HEK293 (cell line): ENCODE results near the gene DNMBP.
A peak's percentile ranks its signal among the peaks of the same experiment; 100 is the strongest.

Experiments
- CTCF ChIA-PET: fragments of 350-600 bp; formaldehyde crosslinking; extraction: SDS; loops from one replicate; lab custom pipeline; 2021; ENCODE audit warnings: antibody characterized with exemption; lab: Yijun Ruan, JAX
- POLR2A ChIA-PET: fragments of 300-600 bp; formaldehyde crosslinking; extraction: SDS; loops from one replicate; lab custom pipeline; 2020; ENCODE audit warnings: antibody characterized with exemption, inconsistent platforms; lab: Yijun Ruan, JAX
- H3K27ac ChIP-seq: fragments of 200-500 bp; sonication (Bioruptor generic); 2 replicates; pipeline ENCODE4 v1.5.1; 2014; ENCODE audit warnings: low read depth, low read length, control low read depth, inconsistent platforms; ENCODE audit errors: extremely low read depth
- H3K36me3 ChIP-seq, 2 experiments: fragments of 200-500 bp in 1 of 2; sonication (Bioruptor generic) in 1 of 2; 1 replicate in 1 of 2; 2 replicates in 1 of 2; pipeline ENCODE4 v1.5.1; 2014 to 2017; ENCODE audit warnings: inconsistent platforms in 2 of 2, low read length in 2 of 2; ENCODE audit not compliant: control insufficient read depth in 2 of 2, insufficient read depth in 1 of 2
- H3K4me1 ChIP-seq: fragments of 200-500 bp; sonication (Bioruptor generic); 2 replicates; pipeline ENCODE4 v1.5.1; 2014; ENCODE audit warnings: mild to moderate bottlenecking, low read length, inconsistent platforms; ENCODE audit not compliant: control insufficient read depth, insufficient read depth
- H3K4me3 ChIP-seq: 2 replicates; pipeline ENCODE4 v1.5.1; 2011; ENCODE audit warnings: low read depth, mild to moderate bottlenecking, control low read depth, low read length, moderate library complexity
- H3K9me3 ChIP-seq: fragments of 200-500 bp; sonication (Bioruptor generic); 2 replicates; pipeline ENCODE4 v1.5.1; 2014; ENCODE audit warnings: low read depth, low read length, inconsistent platforms; ENCODE audit not compliant: control insufficient read depth, insufficient read depth
- FEZF1 ChIP-seq: fragments of 450-650 bp; formaldehyde crosslinking; IDR thresholded peaks from 2 replicates; pipeline ENCODE4 v1.5.1; 2016; ENCODE audit warnings: missing biosample characterization, missing genetic modification characterization
- KLF9 ChIP-seq: fragments of 450-650 bp; formaldehyde crosslinking; IDR thresholded peaks from 2 replicates; pipeline ENCODE4 v1.5.1; 2016; ENCODE audit warnings: missing biosample characterization, missing genetic modification characterization, low read depth
- ZIC2 ChIP-seq: fragments of 450-650 bp; formaldehyde crosslinking; IDR thresholded peaks from 2 replicates; pipeline ENCODE4 v1.5.1; 2016; ENCODE audit warnings: missing biosample characterization, missing genetic modification characterization
- ZNF146 ChIP-seq: fragments of 450-650 bp; formaldehyde crosslinking; IDR thresholded peaks from 2 replicates; pipeline ENCODE4 v1.5.1; 2016; ENCODE audit warnings: missing biosample characterization, missing genetic modification characterization
- ZNF202 ChIP-seq: fragments of 450-650 bp; formaldehyde crosslinking; IDR thresholded peaks from 2 replicates; pipeline ENCODE4 v1.5.1; 2016; ENCODE audit warnings: missing biosample characterization, missing genetic modification characterization, borderline replicate concordance
- ZNF248 ChIP-seq: fragments of 450-650 bp; formaldehyde crosslinking; IDR thresholded peaks from 2 replicates; pipeline ENCODE4 v1.5.1; 2017; ENCODE audit warnings: missing biosample characterization, missing genetic modification characterization
- ZNF501 ChIP-seq: fragments of 450-650 bp; formaldehyde crosslinking; IDR thresholded peaks from 2 replicates; pipeline ENCODE4 v1.5.1; 2016; ENCODE audit warnings: missing biosample characterization, missing genetic modification characterization
- ZNF621 ChIP-seq: fragments of 450-650 bp; formaldehyde crosslinking; IDR thresholded peaks from 2 replicates; pipeline ENCODE4 v1.5.1; 2017; ENCODE audit warnings: missing biosample characterization, missing genetic modification characterization
- ZNF654 ChIP-seq: fragments of 450-650 bp; formaldehyde crosslinking; IDR thresholded peaks from 2 replicates; pipeline ENCODE4 v1.5.1; 2016; ENCODE audit warnings: low read depth, missing biosample characterization, missing genetic modification characterization
- ZNF664 ChIP-seq: fragments of 450-650 bp; formaldehyde crosslinking; IDR thresholded peaks from 2 replicates; pipeline ENCODE4 v1.5.1; 2016; ENCODE audit warnings: missing biosample characterization, missing genetic modification characterization
- ZXDB ChIP-seq: fragments of 450-650 bp; formaldehyde crosslinking; IDR thresholded peaks from 2 replicates; pipeline ENCODE4 v1.5.1; 2016; ENCODE audit warnings: missing biosample characterization, missing genetic modification characterization
- TF ChIP-seq, protein P1 (sequence below): fragments of 450-650 bp; formaldehyde crosslinking; IDR thresholded peaks from 2 replicates; pipeline ENCODE4 v1.5.1; 2016; ENCODE audit warnings: missing biosample characterization, missing genetic modification characterization
- TF ChIP-seq, protein P2 (sequence below): IDR thresholded peaks from 2 replicates; pipeline ENCODE4 v1.6.1; 2011; ENCODE audit warnings: mild to moderate bottlenecking, low read depth, low read length, borderline replicate concordance
- TF ChIP-seq, protein P3 (sequence below): fragments of 450-650 bp; formaldehyde crosslinking; IDR thresholded peaks from 2 replicates; pipeline ENCODE4 v1.5.1; 2016; ENCODE audit warnings: missing biosample characterization, missing genetic modification characterization, borderline replicate concordance
- TF ChIP-seq, protein P4 (sequence below): fragments of 450-650 bp; IDR thresholded peaks from 2 replicates; pipeline ENCODE4 v1.5.1; 2018; ENCODE audit warnings: missing biosample characterization, mild to moderate bottlenecking, missing genetic modification characterization

DNMBP gene

DNA sequence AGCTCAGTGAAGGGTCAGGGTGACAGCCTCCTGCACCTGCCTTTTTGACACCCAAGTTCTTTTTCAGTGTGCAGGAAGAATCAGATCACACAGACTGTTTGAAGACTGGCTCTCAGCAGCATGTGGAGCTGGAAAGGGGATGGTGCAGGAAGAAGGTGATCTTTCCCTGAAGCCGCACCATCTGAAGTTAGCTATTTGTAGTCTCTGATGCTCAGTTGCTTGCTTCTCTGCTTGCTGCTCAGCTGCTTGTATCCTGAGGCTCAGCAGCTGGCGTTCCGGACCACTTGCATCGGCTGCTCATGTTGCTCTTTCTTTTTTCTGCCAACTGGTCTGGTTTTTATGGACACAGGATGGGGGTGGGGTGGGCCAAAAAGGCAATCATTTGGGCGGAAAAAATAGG is 15.8 kb upstream of the DNMBP start:
- no peak overlapping the region for H3K4me3 ChIP-seq
- H3K9me3 ChIP-seq, result no peaks in the 10 kb centered on the region; the same call in 1 of the 2 replicates
- no peak overlapping the region for H3K27ac ChIP-seq
- ChIA-PET CTCF (interaction anchor here (2.0 kb wide), 1 partner anchor 20 kb away, joined by 11 read pairs; no protein-coding TSS in a partner anchor), POLR2A (no interaction called here)
- H3K36me3 ChIP-seq, result no peaks in the 10 kb centered on the region
- no peaks in the 10 kb centered on the region for H3K4me1 ChIP-seq
- TF ChIP-seq FEZF1 (tag by site-specific recombination), result peak; percentile 90
- TF ChIP-seq, protein P1, sequence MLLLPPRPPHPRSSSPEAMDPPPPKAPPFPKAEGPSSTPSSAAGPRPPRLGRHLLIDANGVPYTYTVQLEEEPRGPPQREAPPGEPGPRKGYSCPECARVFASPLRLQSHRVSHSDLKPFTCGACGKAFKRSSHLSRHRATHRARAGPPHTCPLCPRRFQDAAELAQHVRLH (tag by site-specific recombination), result no peak

DNA sequence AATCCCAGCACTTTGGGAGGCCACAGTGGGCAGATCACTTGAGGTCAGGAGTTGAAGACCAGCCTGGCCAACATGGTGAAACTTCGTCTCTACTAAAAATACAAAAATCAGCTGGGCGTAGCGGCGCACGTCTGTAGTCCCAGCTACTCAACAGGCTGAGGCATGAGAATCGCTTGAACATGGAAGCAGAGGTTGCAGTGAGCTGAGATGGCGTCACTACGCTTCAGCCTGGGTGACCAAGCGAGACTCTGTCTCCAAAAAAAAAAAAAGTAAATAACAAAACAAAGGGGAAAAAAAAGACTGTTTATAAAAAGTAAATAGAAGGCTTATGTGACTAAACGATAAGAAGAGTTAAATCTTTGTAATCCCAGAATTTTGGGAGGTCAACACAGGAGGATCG is 15.0 kb upstream of the DNMBP start:
- H3K4me1 ChIP-seq, result peaks cover 4% of the 10 kb centered on the region; the same call in 1 of the 2 replicates
- H3K4me3 ChIP-seq, result no peak overlapping the region
- no peaks in the 10 kb centered on the region for H3K36me3 ChIP-seq
- TF ChIP-seq ZNF654 (tag by site-specific recombination) (no peak), ZNF146 (no peak), KLF9 (tag by site-specific recombination) (no peak), ZXDB (tag by site-specific recombination) (no peak), ZNF202 (no peak)
- TF ChIP-seq, protein P2, sequence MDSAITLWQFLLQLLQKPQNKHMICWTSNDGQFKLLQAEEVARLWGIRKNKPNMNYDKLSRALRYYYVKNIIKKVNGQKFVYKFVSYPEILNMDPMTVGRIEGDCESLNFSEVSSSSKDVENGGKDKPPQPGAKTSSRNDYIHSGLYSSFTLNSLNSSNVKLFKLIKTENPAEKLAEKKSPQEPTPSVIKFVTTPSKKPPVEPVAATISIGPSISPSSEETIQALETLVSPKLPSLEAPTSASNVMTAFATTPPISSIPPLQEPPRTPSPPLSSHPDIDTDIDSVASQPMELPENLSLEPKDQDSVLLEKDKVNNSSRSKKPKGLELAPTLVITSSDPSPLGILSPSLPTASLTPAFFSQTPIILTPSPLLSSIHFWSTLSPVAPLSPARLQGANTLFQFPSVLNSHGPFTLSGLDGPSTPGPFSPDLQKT, result no peak
- no peaks in the 10 kb centered on the region; the same call in 1 of the 2 replicates for H3K9me3 ChIP-seq
- ChIA-PET CTCF (interaction anchor here (2.0 kb wide), 1 partner anchor 21 kb away, joined by 11 read pairs; no protein-coding TSS in a partner anchor), POLR2A (no interaction called here)
- H3K27ac ChIP-seq, result no peak overlapping the region

DNA sequence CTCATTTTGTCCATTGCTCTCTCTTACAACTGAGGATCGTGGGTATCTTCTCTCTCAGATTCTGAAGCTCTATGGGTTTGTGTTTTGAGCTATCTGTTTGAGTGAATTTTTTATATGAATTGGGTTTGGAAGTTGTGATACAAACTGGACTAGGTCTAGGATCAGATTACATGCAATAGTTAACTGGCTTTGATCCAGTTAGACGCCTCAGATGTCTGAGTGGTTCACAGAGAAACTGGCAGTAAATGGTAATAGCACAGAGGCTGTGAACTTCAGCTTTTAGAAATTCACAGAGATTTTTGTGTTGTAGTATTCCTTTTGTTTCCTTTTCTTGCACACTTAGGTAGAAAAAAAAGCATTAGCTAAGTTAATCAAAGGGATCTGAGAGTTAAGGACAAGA is 12.7 kb upstream of the DNMBP start:
- H3K4me1 ChIP-seq, result peaks cover 4% of the 10 kb centered on the region; the same call in 1 of the 2 replicates
- POLR2A ChIA-PET, result no interaction called here
- no peak for TF ChIP-seq ZIC2 (tag by site-specific recombination)
- TF ChIP-seq, protein P3, sequence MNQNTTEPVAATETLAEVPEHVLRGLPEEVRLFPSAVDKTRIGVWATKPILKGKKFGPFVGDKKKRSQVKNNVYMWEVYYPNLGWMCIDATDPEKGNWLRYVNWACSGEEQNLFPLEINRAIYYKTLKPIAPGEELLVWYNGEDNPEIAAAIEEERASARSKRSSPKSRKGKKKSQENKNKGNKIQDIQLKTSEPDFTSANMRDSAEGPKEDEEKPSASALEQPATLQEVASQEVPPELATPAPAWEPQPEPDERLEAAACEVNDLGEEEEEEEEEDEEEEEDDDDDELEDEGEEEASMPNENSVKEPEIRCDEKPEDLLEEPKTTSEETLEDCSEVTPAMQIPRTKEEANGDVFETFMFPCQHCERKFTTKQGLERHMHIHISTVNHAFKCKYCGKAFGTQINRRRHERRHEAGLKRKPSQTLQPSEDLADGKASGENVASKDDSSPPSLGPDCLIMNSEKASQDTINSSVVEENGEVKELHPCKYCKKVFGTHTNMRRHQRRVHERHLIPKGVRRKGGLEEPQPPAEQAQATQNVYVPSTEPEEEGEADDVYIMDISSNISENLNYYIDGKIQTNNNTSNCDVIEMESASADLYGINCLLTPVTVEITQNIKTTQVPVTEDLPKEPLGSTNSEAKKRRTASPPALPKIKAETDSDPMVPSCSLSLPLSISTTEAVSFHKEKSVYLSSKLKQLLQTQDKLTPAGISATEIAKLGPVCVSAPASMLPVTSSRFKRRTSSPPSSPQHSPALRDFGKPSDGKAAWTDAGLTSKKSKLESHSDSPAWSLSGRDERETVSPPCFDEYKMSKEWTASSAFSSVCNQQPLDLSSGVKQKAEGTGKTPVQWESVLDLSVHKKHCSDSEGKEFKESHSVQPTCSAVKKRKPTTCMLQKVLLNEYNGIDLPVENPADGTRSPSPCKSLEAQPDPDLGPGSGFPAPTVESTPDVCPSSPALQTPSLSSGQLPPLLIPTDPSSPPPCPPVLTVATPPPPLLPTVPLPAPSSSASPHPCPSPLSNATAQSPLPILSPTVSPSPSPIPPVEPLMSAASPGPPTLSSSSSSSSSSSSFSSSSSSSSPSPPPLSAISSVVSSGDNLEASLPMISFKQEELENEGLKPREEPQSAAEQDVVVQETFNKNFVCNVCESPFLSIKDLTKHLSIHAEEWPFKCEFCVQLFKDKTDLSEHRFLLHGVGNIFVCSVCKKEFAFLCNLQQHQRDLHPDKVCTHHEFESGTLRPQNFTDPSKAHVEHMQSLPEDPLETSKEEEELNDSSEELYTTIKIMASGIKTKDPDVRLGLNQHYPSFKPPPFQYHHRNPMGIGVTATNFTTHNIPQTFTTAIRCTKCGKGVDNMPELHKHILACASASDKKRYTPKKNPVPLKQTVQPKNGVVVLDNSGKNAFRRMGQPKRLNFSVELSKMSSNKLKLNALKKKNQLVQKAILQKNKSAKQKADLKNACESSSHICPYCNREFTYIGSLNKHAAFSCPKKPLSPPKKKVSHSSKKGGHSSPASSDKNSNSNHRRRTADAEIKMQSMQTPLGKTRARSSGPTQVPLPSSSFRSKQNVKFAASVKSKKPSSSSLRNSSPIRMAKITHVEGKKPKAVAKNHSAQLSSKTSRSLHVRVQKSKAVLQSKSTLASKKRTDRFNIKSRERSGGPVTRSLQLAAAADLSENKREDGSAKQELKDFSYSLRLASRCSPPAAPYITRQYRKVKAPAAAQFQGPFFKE (tag by site-specific recombination), result no peak
- TF ChIP-seq ZNF664 (tag by site-specific recombination), result 0 out of 2 replicates have a peak, but pooled peaks have one; percentile 17
- no peak for TF ChIP-seq ZNF621 (tag by site-specific recombination)
- TF ChIP-seq, protein P1 (tag by site-specific recombination), result no peak
- no peak for TF ChIP-seq ZNF248 (tag by site-specific recombination)
- TF ChIP-seq, protein P4, sequence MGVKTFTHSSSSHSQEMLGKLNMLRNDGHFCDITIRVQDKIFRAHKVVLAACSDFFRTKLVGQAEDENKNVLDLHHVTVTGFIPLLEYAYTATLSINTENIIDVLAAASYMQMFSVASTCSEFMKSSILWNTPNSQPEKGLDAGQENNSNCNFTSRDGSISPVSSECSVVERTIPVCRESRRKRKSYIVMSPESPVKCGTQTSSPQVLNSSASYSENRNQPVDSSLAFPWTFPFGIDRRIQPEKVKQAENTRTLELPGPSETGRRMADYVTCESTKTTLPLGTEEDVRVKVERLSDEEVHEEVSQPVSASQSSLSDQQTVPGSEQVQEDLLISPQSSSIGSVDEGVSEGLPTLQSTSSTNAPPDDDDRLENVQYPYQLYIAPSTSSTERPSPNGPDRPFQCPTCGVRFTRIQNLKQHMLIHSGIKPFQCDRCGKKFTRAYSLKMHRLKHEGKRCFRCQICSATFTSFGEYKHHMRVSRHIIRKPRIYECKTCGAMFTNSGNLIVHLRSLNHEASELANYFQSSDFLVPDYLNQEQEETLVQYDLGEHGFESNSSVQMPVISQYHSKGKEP (tag by site-specific recombination), result peak; percentile 67
- TF ChIP-seq ZNF501, result no peak
- no peak overlapping the region for H3K27ac ChIP-seq
- CTCF ChIA-PET, result interaction anchor here (0.6 to 3.9 kb wide), 5 partner anchors 12 to 230 kb away, joined by 3 to 18 read pairs (median 4); partner anchors contain the start of gene DNMBP
- H3K4me3 ChIP-seq, result no peak overlapping the region
- no peaks in the 10 kb centered on the region for H3K9me3 ChIP-seq
- H3K36me3 ChIP-seq, result no peaks in the 10 kb centered on the region
